Kidney glomerular epithelial cell (primary cell): ENCODE measurements around the gene LUC7L.
"Not testable (repeated sequence)": the region's sequence is repeated elsewhere in the genome, so short reads cannot be mapped to it uniquely, and the experiment has no call there.

Source experiments
- DNase-seq: peaks from one replicate; lab custom pipeline; 2025; lab: John Stamatoyannopoulos, UW

LUC7L gene

DNA sequence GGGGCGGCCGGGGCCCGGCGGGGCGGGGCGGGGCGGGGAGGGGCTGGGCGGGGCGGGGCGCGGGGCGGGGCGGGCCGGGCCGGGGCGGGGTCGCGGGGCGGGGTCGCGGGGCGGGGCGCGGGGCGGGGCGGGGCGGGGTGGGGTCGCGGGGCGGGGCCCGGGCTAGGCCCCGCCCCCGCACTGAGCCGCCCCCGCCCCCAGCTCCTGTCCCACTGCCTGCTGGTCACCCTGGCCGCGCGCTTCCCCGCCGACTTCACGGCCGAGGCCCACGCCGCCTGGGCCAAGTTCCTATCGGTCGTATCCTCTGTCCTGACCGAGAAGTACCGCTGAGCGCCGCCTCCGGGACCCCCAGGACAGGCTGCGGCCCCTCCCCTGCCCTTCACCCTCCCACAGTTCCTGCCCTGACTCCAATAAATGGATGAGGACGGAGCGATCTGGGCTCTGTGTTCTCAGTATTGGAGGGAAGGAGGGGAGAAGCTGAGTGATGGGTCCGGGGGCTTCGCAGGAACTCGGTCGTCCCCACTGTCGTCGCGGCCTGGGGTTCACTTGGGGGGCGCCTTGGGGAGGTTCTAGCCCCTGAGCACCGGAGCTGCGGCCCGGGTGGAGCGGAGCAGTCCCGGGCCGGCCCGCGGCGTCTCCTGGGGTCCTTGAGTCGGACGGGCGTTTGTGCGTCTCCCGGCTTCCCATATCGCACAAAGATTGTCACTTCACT lies 64.3 kb downstream of the LUC7L start:
- no peak for DNase-seq

DNA sequence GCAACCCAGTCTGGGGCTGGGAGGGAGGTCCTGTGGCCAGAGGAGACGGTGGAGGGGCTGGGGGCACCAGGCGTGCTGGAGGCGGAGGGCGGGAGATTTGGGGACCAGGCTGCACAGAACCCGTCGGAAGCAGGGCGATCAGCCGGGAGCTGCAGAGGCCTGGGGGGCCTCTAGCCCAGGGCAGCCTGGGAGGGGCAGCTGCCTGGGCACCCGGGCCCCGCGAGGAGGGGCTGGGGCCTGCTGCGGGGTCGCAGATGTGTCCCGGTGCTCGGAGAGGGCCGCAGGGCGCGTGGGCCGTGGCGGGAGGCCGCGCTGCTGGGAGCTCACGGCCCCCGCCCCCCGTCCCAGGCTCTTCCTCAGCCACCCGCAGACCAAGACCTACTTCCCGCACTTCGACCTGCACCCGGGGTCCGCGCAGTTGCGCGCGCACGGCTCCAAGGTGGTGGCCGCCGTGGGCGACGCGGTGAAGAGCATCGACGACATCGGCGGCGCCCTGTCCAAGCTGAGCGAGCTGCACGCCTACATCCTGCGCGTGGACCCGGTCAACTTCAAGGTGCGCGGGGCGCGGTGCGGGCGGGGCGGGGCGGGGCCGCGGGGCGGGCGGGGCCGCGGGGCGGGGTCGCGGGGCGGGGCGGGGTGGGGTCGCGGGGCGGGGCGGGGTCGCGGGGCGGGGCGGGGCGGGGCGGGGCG lies 65.0 kb downstream of the LUC7L start:
- DNase-seq = not testable (repeated sequence)

DNA sequence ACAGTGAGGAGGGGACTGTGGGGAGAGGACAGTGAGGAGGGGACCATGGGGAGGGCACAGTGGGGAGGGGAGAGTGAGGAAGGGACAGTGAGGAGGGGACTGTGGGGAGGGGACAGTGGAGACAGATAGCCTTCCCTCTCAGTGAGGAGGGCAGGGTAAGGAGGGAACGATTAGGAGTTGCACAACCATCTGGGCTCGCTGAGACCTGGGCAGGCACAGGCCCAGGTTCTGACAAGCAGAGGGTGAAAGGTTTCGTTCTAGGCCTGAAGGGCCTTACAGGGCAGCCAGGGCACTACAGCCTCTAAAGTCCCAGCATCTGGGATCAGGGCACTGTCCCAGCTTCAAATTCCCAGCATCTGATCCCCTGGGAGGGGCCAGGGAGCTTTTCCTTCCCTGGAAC lies 65.6 kb downstream of the LUC7L start:
- not testable (repeated sequence) for DNase-seq

DNA sequence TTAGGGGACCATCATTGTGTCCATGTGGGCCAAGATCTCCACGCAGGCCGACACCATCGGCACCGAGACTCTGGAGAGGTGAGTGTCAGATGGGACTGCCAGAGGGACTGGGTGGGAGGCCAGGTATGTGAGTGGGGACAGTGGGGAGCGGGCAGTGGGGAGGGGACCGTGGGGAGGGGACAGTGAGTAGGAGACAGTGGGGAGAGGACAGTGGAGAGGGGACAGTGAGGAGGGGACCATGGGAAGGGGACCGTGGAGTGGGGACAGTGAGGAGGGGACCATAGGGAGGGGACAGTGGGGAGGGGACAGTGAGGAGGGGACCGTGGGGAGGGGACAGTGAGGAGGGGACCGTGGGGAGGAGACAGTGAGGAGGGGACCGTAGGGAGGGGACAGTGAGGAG lies 66.1 kb downstream of the LUC7L start:
- not testable (repeated sequence) for DNase-seq

DNA sequence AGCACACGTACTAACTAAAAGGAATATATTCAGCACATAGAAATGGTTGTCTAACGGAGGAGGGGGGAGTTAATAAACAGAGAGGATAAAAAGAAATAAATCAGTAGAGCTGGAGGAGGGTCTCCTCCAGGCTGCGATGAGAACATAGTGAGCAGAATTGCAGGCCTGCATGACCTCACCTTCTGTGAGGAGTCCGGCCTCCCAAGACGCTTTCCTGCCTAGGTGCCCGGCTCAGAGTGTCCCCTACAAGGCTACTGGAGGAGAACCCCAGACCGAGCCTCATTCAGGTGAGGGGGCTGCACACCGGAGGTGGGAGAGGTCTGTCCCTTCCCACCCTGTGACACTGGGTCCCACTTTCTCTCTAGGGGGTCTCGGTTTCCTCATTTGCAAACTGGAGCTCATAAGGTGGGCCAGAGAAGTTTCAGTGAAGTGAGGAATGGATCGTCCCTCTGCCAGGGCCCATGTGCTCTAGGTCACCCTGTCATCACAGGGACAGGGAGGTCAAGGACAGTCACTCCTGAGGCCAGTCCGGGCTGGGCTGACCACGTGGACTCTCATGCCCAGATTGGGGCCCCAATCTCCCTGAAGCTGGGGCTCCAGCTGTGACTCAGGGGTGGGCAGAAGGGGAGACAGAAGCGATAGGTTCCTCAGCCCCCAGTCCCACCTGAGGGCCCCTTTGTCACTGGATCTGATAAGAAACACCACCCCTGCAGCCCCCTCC lies 66.8 kb downstream of the LUC7L start:
- no peak for DNase-seq

DNA sequence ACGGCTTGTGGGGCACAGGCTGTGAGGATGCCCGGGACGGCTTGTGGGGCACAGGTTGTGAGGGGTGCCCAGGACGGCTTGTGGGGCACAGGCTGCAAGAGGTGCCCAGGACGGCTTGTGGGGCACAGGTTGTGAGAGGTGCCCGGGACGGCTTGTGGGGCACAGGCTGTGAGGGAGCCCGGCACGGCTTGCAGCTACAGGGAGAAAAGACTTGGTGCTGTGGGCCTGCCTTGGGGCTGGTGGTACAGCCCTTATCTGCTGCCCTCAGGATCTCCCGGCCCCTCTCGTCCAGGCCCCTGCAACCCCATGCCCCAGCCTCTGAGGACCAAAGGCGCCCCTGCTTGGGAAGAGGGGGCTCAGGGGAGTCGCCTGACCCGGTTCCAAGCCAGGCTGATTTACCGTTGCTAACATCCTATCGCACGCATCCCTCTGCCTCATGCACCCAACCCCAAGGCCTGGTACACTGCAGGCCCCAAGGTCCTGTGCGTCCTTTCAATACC lies 68.5 kb downstream of the LUC7L start:
- no peak for DNase-seq

DNA sequence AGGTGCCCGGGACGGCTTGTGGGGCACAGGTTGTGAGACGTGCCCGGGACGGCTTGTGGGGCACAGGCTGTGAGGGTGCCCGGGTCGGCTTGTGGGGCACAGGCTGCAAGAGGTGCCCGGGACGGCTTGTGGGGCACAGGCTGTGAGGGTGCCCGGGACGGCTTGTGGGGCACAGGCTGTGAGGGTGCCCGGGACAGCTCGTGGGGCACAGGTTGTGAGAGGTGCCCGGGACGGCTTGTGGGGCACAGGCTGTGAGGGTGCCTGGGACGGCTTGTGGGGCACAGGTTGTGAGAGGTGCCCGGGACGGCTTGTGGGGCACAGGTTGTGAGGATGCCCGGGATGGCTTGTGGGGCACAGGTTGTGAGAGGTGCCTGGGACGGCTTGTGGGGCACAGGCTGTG lies 69.0 kb downstream of the LUC7L start:
- DNase-seq = not testable (repeated sequence)

DNA sequence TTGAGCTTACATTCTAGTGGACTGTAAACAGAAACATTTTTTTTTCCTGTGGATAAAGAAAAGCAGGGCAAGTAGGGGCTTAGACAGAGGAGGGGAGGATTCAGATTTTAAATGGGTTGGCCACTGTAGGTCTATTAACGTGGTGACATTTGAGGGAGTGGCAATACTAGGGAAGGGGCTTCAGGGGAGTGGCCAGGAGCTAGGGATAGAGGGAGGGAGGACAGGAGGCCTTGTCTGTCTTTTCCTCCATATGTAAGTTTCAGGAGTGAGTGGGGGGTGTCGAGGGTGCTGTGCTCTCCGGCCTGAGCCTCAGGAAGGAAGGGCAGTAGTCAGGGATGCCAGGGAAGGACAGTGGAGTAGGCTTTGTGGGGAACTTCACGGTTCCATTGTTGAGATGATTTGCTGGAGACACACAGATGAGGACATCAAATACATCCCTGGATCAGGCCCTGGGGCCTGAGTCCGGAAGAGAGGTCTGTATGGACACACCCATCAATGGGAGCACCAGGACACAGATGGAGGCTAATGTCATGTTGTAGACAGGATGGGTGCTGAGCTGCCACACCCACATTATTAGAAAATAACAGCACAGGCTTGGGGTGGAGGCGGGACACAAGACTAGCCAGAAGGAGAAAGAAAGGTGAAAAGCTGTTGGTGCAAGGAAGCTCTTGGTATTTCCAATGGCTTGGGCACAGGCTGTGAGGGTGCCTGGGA lies 70.0 kb downstream of the LUC7L start:
- no peak for DNase-seq

DNA sequence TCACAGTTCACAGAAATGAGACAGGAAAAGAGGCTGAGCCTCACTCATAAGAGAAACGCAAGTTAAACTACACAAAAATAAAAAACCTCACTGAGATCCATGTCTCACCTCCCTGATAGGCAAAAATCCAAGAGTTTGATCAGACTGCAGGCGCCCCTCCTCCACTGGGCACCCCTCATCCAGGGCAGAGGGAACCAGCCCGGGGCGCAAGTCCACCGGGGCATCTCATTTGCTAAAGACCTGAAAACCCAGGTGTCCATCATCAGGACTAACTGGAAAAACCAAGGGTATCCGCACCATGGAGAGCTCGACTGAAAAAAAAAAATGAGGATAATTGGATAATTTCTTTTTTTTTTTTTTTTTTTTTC lies 74.2 kb downstream of the LUC7L start:
- no peak for DNase-seq

DNA sequence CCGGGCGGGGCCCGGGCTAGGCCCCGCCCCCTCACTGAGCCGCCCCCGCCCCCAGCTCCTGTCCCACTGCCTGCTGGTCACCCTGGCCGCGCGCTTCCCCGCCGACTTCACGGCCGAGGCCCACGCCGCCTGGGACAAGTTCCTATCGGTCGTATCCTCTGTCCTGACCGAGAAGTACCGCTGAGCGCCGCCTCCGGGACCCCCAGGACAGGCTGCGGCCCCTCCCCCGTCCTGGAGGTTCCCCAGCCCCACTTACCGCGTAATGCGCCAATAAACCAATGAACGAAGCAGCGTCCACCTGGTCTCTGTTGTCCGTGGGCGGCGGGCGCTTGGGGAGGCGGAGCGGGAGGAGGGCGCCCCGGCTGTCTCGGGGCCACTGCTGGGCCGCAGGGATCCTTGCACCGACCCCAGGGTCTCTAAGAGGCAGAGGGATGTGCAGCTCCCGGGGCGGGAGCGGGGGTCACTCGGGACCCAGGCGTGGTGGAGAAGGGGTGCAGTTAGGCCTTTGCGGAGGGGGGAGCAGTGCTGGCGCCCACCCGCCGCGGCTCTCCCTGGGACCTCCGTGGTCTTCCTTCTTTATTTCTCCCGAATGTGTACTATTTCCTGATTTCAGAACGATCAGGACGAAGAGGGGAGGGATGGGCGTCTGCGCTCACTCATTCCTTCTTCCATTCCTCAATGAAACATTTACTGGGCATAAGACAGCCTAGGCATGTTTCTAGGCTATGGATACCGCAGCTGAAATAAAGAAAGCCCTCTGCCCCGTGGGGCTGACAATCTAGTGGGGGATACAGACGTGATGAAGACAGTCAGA lies 74.8 kb downstream of the LUC7L start:
- no peak for DNase-seq

DNA sequence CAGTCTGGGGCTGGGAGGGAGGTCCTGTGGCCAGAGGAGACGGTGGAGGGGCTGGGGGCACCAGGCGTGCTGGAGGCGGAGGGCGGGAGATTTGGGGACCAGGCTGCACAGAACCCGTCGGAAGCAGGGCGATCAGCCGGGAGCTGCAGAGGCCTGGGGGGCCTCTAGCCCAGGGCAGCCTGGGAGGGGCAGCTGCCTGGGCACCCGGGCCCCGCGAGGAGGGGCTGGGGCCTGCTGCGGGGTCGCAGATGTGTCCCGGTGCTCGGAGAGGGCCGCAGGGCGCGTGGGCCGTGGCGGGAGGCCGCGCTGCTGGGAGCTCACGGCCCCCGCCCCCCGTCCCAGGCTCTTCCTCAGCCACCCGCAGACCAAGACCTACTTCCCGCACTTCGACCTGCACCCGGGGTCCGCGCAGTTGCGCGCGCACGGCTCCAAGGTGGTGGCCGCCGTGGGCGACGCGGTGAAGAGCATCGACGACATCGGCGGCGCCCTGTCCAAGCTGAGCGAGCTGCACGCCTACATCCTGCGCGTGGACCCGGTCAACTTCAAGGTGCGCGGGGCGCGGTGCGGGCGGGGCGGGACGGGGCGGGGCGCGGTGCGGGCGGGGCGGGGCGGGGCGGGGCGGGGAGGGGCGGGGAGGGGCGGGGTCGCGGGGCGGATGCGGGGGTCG lies 75.6 kb downstream of the LUC7L start:
- not testable (repeated sequence) for DNase-seq

DNA sequence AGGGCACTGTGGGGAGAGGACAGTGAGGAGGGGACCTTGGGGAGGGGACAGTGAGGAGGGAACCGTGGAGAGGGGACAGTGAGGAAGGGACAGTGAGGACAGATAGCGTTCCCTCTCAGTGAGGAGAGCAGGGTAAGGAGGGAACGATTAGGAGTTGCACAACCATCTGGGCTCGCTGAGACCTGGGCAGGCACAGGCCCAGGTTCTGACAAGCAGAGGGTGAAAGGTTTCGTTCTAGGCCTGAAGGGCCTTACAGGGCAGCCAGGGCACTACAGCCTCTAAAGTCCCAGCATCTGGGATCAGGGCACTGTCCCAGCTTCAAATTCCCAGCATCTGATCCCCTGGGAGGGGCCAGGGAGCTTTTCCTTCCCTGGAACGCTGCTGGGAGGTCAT lies 76.1 kb downstream of the LUC7L start:
- DNase-seq = not testable (repeated sequence)

DNA sequence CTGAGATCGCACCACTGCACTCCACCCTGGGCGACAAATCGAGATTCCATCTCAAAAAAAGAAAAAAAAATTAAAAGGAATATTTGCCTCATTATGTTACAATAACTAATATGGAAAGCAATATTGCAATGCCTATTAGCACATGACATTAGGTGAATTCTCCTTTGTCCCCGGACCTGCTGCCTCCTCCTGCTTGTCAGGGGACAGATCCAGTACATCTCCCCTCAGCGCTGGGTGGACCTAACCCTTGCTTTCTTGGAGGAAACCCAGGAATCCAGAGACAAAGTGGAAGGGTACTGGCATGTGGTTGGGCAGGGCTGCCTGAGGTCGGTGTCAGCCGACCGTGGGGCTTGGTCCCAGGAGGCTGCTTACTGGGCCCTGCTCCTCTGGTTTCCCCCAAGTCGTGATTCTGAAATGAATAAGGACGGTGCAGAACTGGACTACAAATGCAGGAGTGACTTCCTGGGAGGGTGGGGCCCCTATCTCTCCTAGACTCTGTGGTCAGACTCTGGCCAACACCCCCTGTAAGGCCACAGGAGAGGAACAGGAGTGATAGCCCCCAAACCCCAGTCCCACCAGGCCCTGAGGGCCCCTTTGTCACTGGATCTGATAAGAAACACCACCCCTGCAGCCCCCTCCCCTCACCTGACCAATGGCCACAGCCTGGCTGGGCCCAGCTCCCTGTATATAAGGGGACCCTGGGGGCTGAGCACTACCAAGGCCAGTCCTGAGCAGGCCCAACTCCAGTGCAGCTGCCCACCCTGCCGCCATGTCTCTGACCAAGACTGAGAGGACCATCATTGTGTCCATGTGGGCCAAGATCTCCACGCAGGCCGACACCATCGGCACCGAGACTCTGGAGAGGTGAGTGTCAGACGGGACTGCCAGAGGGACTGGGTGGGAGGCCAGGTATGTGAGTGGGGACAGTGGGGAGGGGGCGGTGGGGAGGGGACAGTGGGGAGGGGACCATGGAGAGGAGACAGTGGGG lies 76.8 kb downstream of the LUC7L start, which contains the start of gene HBZ:
TSS of gene HBZ (plus strand) at position 504 of the 988 bp plus-strand sequence. CDS start at position 770, 266 bp downstream.
- DNase-seq = no peak

DNA sequence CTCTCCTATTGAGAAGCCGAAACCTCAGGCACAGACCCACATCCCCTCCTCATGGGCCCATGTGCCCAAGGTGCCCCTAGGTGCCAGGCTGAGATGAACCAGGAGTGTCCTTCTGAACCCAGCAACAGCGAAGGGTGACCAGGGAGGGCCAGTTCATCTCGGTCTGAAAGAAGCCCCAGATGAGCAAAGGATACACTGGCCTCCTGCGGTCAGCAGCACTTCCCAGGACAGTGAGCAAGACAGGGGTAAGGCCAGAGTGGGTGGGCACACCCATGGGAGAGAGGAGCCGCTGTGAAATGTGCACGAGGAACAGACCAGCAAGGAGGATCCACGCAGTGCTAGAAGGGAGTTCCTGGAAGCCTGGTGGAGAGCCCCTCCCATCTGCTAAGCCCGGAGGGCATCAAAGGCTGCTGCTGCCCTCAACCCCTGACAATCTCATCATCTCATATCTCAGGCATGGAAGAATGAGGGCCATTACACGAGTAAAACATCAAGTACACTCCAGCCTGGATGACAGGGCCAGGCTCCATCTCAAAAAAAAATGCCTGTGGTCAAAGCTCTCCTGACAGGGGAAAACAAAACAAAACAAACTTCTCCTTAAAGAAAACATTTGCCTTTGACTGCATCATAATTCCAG lies 80.1 kb downstream of the LUC7L start:
- DNase-seq = no peak

DNA sequence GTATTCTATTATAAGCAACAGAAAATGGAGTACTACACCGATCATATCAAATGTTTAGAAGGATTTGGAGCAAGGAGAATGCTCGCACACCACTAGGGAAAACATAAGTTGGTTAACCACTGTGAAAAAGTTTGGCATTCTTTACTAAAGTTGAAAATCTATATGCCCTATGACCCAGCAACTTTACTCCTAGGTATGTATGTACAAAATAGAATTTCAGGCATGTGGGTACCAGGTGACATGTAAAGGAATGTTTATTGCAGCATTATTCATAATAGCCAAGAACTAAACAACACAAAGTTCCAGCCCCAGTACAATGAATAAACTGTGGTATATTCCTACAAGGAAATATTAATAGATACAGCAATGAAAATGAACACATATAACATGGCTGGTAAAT lies 82.6 kb downstream of the LUC7L start:
- no peak for DNase-seq

DNA sequence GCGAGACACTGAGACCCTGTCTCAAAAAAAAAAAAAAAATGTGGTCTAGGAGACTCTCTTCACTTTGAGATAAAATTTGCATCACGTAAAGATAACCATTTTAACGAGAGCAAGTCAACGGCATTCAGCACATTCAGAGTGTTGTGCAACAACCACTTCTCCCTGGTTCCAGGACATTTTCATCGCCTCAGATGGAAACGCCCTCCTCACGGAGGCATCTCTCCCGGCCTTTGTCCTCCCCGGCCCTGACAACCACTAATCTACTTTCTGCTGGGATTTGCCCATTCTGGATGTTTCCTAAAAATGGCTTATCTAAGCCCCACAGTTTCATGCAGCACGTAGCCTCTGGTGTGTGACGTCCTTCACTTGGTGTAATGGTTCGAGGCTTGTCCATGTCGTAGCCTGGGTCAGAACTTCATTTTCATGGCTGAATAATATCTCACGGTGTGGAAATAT lies 84.4 kb downstream of the LUC7L start:
- DNase-seq = no peak

DNA sequence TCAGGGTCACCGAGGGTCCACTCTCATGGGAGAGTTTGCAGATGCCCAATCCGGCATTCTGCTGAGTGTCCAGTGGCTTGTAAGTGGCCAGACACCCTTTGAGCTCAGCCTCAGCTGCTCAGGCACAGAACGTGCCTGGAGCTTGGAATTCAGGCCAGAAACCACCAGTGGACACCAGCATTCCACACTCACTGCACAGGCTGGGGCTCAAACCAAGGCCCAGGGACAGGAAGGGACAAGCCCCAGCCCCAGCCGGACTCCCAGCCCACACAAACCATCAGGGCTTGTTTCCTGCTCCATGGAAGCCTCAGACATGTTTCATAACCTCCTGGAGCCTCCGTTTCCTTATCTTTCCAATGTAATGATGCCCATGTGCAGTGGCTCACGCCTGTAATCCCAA lies 85.8 kb downstream of the LUC7L start:
- no peak for DNase-seq

DNA sequence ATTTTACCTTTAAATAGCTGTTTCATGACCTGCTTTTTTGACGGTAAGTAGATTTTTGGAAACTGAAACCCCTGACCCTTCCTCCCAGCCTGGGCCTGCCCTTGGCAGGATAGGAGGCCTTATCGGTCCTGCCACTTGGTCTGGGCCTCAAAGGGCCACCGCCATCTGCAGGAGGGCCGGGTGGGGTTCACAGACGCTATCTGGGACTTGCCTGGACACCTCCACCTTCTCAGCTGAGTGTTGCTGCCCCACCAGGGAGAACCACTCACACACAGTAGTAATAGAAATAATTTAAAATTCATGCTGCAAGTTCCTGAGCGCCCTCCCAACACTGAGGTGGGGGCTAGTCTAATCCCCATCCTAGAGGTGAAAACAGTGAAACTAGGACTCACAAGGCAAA lies 86.2 kb downstream of the LUC7L start:
- DNase-seq = no peak

DNA sequence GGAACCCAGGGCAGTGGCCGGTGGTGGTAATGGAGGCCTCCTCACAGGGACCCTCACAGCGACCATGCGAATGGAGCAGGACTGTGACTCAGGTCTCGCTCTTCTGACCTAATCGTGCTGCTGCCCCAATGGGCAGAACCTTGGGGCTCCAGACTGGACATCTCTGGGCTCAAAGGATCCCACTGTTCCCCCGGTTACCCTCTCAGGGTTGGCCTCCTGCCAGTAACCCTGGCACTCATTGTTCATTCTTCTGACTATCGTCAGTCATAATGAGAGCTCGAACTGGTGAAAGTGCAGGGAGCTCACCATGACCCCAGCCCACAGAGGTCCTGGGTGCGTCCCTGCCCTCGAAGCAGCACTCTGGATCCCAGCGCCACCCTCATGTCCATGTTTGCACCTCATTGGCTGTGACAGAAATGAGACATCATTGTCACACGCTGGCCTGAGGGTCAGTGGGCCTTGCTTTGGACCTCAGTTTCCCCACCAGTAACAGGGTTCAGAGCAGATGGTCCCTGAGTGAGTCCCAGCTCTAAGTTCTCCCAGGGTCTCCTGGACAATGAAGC lies 86.8 kb downstream of the LUC7L start:
- DNase-seq = no peak
